HG03159 (cell line): Measurements from ENCODE around the gene MIEN1.
"Not testable (repeated sequence)": the region's sequence is repeated elsewhere in the genome, so short reads cannot be mapped to it uniquely, and the experiment has no call there.

Experiments
- ATAC-seq: cut with Tn5 transposase; IDR thresholded peaks from one replicate; pipeline ENCODE4 v1.9.1; 2021; ENCODE audit warnings: mild to moderate bottlenecking, moderate library complexity; ENCODE audit not compliant: unreplicated experiment

MIEN1 gene

DNA sequence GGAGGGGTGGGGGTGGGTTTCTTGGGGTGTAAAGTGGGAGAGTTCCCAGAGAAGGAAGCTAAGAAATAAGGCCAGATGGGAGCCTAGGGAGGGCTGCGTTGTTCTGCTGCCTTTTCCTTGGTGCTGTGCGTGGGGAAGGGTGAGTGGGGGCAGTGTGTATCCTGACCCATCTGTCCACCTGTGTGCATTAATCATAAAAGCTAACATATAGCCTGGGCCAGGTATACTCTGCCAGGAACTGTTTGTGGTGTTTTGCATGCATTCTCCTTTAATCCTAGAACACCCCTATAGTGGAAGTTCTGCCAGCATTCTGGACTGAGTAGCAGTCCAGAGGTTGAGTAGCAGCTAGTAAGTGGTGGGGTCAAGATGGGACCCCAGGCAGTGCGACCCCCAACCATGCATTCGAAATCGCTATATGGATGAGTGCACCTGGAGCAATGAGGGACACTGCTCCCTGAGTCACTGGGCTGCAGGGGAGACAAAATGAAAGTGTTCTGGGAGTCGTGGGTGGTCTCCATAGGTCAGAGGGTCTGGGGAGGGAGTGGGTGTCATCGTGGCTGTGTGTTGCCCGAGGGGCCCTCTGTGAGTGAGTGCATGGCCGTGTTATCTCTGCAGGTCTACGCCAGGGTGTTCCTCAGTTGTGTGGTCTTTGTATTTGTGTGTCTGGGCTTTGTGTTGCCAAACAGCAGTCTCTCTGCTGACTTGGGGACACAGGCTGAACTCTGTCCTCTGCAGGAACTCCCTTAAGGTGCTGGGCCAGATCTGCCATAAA lies 29.1 kb downstream of the MIEN1 start:
- no peak for ATAC-seq

DNA sequence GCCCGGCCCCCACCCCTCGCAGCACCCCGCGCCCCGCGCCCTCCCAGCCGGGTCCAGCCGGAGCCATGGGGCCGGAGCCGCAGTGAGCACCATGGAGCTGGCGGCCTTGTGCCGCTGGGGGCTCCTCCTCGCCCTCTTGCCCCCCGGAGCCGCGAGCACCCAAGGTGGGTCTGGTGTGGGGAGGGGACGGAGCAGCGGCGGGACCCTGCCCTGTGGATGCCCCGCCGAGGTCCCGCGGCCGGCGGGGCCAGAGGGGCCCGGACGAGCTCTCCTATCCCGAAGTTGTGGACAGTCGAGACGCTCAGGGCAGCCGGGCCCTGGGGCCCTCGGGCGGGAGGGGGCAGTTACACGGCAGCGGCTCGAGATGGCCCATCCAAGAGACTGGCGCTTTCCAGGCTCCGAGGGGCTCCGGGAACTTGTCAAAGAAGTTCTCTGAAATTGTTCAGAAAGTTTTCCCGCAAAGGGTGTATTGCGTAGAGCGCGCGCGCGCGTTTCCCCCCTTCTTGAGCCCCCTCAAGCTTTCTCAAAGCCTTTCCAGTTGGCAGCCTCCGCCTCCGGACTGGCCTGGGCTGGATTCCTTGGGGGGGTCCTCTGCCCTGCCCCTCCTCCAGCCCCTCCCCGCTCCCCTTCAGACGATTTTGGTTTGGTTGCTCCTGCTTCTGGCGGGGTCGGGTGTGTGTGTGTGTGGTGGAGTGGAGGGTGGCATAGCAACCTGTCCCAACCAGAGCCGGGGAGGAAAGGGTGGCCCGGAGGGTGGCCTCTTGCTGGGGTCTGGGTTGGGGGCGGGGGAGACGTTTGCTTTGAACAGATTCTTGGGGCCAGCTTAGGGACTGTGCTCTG lies 30.0 kb downstream of the MIEN1 start:
- ATAC-seq = no peak

DNA sequence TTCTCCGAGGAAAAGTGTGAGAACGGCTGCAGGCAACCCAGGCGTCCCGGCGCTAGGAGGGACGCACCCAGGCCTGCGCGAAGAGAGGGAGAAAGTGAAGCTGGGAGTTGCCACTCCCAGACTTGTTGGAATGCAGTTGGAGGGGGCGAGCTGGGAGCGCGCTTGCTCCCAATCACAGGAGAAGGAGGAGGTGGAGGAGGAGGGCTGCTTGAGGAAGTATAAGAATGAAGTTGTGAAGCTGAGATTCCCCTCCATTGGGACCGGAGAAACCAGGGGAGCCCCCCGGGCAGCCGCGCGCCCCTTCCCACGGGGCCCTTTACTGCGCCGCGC lies 30.5 kb downstream of the MIEN1 start, which contains the start of gene ERBB2:
TSS of gene ERBB2 (plus strand) at position 247 of the 330 bp plus-strand sequence. CDS start 175 bp downstream, outside the sequence.
- no peak for ATAC-seq

GRCh38 chr17:39699157-39699817 lies 31.0 kb downstream of the MIEN1 start:
- ATAC-seq = not testable (repeated sequence)

DNA sequence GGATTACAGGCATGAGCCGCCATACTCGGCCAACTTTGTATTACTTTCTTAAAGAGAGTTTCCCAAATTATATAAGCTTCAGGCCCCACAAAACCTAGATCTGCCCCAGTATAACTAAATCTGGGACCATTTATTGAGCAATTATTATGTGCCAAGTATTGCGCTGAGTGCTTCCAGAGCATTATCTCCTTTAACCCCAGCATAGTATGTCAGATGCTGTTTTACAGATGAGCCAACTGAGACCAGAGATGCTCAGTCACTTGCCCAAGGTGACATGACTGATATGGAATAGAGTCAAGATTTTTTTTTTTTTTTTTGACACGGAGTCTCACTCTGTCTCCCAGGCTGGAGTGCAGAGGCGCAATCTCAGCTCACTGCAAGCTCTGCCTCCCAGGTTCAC lies 32.4 kb downstream of the MIEN1 start:
- ATAC-seq = no peak

- no peak for ATAC-seq
Measured at GRCh38 chr17:39696731-39697130, 33.6 kb downstream of the MIEN1 start.

- no peak for ATAC-seq
Measured at GRCh38 chr17:39695089-39695474, 35.2 kb downstream of the MIEN1 start.

GRCh38 chr17:39694593-39694992 lies 35.7 kb downstream of the MIEN1 start:
- no peak for ATAC-seq

DNA sequence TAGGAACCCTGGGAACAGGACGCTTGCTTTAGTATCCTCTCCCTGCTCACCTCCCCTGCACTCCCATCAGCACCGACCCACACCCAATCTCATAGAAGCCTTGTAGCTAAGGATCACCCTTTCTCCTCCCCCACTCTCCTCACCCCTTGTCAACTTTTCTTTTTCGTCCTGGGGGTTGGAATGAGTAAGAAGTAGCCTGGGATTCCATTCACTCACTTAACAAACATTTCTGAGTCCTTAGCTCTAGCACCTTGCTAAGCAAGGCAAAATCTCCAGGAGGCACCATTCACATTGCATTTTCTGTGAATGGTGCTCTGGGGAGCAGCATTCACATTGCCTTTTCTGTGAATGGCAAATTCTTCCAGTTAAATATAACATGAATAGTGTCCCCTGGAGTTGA lies 41.4 kb downstream of the MIEN1 start:
- ATAC-seq = no peak

GRCh38 chr17:39688475-39688835 lies 41.9 kb downstream of the MIEN1 start:
- no peak for ATAC-seq

DNA sequence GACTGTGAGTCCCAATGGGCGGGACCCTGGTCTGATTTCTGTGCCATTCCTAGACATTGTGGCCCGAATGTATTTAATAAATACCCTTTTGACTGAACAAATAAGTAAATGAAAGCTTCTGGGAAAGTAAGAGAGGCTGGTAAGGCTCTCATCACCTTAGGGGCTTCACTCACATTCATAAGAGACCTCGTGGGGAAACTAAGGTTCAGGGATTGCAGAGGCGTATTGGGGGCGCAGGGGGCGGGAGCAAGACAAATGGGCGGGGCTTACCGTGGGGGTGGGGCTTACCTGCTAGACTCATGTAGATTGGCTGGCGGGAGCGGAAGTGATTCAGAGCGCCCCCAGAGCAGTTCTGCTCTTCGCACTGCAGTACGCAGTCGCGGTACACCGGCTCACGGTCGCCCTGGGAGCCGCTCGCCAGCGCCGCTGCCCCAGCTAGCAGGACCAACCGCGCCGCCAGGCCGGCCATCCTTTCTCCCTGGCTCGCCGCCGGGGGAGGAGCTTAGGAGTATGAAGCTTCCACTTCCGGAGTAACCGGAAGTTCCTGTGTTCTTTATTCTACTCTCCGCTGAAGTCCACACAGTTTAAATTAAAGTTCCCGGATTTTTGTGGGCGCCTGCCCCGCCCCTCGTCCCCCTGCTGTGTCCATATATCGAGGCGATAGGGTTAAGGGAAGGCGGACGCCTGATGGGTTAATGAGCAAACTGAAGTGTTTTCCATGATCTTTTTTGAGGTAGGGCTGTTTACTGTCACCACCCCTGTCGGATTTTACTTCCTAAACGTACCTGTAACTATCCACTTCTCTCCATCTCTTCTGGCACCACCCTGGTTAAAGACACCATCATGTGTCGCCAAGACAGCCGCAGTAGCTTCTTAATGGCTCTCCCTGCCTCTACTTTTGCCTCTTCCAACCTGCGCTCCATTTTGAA lies 42.5 kb downstream of the MIEN1 start, which contains the start of gene PGAP3:
TSS of gene PGAP3 (minus strand) at position 512 of the 929 bp plus-strand sequence. CDS start at position 469, 43 bp downstream.
- peak; percentile 87 for ATAC-seq

- no peak for ATAC-seq
Measured at GRCh38 chr17:39687101-39687545, 43.2 kb downstream of the MIEN1 start.

GRCh38 chr17:39684369-39685192 lies 45.8 kb downstream of the MIEN1 start:
- ATAC-seq = no peak

GRCh38 chr17:39683295-39683939 lies 46.9 kb downstream of the MIEN1 start:
- ATAC-seq = no peak

GRCh38 chr17:39679521-39680192 lies 50.7 kb downstream of the MIEN1 start:
- no peak for ATAC-seq
